Measurements from ENCODE around the gene MAN2A2.
"Not testable (repeated sequence)": the region's sequence is repeated elsewhere in the genome, so short reads cannot be mapped to it uniquely, and the experiment has no call there.

Gene MAN2A2

DNA sequence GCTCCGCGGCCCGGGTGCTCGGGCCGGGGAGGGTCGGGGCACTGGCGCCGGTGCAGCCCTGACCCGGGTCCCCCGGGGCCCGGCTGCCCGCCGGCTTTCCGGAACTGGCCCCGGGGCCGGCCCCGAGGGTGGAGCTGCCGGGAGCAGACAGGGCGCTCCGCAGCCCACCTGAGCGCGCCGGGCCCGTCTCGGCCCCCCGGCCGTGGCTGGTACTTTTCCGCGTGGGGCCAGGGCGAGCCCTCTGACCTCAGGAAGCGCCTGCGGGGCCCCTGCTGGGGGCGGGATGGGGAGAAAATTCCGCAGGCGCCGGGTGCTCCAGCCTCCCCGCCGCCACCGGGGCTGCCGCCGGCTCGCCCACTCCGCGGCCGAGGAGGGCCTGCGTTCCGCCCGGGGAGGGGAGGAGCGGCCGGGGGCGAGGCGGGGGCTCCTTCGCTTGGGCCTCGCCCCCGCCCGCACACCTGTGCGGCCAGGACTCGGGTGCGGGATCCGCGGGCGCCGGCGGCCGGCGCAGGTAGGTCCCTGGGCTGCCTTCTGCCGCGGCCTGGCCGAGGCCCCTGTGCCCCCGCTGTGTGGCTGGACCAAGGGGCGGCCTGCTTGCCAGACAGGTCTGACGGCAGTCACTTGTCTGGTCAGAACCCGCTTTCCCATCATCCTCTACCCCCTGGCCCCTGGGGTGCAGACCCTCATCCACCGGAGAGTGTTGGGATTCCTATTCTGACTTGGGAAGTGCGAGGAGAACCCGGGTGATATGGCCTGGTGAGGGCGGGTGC is 31.2 kb upstream of the MAN2A2 start:
- peak; percentile 19 to 46 for DNase-seq

DNA sequence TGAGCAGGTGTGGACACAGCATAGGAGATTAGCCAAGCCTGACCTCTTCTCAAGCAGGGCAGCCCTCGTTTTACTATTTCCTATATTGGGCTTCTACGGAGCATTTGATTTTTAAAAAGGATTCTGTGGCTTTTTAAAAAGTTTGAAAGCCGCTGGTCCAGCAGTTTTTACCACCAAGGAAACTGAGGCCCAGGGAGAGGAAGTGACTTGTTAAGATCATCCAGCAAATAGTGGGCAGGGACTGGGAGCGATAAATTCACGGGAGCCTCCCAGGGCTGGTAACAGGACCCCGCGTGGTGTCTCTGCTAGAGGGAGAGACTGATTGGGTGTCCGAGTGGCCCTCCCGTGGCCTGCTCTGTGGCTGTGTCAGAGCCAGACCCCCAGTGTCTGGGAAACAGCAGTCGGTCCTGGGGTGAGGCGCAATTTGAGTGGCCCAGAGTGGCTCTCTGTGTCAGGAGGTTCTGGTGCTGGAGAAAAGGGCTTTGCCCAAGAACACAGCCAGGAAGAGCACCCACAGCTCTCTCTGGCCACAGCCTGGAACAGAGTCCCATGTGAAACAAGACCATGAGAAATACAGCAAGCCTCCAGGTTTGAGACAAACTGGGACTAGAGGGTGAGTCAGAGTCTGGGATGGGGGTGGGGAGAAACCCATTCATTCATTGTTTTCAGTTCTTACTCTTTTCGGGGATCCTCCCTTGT is 30.5 kb upstream of the MAN2A2 start:
- peak; percentile 43 to 58 for DNase-seq

DNA sequence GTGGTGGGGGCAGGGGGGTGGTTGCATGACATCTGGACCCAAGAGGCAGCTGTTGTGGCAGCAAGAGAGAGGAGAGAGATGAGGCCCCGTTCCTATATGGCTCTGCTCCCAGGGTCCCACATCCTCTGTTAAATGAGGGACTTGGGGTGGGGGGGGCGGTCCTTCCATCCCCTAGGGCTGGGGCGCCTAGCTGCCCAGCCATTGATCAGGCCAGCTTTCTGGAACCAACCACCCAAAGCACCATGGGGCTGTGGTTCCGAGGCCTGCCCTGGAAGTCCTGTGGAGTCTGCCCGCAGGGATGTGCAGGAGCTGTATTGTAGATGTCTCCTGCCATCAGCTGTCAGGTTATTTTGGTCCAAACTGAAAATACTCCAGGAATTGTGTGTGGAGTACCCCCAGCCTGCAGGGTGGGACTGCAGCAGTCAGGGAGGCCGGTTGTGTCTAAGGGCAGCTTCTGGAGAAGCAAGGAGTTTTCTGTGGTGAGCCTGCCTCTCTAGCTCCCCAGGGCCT is 29.6 kb upstream of the MAN2A2 start:
- no peak for DNase-seq

DNA sequence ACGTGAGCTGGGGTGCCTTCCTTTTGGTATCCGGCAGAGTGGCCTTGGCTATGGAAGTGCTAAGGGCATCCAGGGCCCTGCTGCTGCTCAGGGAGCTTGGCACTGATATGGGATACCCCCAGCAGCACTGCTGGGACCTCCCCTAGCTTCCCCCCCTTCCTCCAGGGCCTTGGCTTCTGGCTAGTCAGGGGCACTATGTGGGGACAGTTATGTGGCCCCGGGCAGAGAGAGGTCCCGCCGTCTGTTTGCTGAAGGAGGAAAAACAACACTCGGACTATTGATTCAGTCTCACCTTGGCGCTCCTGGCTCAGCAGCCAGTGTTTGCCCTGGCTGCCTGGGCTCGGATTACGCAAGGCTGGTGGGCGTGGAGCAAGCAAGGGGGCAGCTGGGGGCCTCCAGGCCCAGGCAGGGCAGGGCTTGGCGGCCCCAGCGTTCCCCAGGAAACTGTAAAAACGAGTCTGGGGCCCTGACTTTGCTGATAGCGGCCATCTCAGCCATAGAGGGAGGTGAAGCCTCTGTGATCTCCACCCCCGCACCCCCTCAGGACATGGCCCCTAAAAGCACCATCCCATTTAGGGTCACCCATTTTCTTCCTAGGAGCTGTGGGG is 29.0 kb upstream of the MAN2A2 start:
- DNase-seq = no peak

DNA sequence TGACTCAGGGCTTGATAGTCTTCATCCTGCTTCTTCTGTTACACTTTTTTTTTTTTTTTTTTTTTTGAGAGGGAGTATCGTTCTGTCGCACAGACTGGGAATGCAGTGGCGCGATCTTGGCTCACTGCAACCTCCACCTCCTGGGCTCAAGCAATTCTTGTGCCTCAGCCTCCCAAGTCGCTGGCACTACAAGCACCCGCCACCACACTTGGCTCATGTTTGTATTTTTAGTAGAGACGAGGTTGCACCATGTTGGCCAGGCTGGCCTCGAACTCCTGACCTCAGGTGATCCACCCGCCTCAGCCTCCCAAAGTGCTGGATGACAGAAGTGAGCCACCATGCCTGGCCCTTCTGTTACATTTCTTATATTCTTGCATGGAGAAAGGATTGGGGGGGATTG is 28.1 kb upstream of the MAN2A2 start:
- DNase-seq = not testable (repeated sequence)

DNA sequence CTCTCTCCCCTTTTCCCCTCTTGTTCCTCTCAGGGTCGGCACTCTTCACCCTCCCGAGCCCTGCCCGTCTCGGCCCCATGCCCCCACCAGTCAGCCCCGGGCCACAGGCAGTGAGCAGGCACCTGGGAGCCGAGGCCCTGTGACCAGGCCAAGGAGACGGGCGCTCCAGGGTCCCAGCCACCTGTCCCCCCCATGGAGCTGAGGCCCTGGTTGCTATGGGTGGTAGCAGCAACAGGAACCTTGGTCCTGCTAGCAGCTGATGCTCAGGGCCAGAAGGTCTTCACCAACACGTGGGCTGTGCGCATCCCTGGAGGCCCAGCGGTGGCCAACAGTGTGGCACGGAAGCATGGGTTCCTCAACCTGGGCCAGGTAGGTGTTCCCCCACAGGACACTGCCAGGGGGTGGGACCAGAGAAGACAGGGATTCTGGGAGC is 27.5 kb upstream of the MAN2A2 start:
- DNase-seq = no peak

DNA sequence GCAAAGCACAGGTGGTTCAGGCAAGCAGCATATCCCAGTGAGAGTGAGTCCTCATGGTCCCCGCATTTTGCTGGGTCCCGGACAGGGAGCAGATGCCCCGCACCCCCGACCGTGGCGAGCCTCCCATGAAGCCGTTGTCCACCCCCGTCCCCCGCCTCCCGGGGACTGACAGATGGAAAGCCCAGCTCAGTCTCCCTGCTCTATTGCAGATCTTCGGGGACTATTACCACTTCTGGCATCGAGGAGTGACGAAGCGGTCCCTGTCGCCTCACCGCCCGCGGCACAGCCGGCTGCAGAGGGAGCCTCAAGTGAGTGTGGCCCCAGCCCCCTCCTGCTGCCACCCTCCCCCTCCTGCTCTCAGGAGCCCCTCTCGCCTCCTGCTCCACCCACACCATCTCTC is 27.1 kb upstream of the MAN2A2 start:
- DNase-seq = no peak

DNA sequence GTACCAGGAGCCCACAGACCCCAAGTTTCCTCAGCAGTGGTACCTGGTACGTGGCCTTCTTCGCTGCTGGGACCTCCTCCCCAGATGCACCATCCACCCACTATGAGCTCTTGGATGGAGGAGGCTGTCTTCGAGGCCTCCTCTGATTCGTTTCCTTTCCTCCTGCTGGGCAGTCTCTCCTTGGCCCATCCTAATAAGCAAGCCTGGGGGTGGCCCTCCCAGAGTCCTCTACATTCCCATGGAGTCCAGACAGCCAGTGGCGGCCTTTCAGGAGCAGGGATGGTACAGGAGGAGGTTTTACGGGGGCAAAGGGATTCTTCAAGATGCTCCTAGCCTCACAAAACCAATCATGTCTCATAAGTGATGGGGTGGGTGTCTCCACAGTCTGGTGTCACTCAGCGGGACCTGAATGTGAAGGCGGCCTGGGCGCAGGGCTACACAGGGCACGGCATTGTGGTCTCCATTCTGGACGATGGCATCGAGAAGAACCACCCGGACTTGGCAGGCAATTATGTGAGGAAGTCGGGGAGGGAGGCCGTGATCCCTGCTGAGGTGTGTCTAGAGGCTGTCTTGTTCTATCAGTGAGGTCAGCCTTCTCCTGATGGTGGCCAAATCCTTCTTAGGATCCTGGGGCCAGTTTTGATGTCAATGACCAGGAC is 26.5 kb upstream of the MAN2A2 start:
- no peak for DNase-seq

DNA sequence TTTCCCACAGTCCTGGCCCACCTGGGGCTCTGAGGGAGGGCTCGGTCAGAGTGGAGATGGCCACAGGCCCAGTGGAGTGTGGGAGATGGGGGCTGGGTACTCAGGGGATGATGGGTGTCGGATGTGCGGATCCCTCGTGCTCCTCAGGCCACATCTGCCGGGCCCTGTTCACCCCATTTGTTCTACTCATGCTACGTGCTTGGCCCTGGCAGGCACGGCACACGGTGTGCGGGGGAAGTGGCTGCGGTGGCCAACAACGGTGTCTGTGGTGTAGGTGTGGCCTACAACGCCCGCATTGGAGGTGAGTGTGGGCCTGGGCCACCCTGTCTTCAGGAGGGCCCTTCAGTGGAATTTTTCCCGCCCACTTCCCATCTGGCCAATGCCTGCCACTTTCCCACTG is 25.8 kb upstream of the MAN2A2 start:
- no peak for DNase-seq

DNA sequence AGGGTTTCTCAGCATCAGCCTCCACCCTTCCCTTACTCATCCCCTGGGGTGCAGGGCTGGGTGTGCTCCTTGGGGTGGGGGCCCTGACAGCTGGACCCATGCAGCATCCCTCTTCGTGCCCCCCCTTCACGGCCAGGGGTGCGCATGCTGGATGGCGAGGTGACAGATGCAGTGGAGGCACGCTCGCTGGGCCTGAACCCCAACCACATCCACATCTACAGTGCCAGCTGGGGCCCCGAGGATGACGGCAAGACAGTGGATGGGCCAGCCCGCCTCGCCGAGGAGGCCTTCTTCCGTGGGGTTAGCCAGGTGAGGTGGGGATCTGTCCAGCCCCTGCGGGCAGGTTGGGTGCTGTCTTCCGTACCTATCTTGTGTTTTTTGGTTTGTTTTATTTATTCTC is 25.1 kb upstream of the MAN2A2 start:
- DNase-seq = no peak

DNA sequence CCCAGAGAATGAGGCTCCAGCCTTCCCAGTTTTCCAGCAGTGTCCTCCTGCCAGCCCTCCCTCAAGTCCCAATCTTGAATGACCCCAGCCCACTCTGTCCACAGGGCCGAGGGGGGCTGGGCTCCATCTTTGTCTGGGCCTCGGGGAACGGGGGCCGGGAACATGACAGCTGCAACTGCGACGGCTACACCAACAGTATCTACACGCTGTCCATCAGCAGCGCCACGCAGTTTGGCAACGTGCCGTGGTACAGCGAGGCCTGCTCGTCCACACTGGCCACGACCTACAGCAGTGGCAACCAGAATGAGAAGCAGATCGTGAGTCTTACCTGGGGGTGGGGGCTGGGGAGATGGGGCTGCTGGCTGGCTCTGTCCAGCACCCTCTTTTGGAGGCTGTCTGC is 24.4 kb upstream of the MAN2A2 start:
- DNase-seq = no peak

DNA sequence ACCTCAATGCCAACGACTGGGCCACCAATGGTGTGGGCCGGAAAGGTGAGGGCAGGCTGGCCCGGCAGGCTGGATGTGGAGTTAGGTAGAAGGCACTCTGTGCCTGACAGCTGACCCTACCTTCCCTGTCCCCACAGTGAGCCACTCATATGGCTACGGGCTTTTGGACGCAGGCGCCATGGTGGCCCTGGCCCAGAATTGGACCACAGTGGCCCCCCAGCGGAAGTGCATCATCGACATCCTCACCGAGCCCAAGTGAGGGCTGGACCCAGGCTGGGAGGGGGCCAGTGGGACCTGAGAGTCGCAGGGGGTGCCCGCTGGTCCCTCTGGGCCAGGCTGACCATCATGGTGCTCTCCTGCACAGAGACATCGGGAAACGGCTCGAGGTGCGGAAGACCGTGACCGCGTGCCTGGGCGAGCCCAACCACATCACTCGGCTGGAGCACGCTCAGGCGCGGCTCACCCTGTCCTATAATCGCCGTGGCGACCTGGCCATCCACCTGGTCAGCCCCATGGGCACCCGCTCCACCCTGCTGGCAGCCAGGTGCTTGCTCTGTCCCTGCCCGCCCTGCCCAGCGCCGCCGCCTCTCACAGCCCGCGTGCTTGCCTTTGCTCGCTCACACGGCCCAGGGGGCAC is 23.3 kb upstream of the MAN2A2 start:
- no peak for DNase-seq

DNA sequence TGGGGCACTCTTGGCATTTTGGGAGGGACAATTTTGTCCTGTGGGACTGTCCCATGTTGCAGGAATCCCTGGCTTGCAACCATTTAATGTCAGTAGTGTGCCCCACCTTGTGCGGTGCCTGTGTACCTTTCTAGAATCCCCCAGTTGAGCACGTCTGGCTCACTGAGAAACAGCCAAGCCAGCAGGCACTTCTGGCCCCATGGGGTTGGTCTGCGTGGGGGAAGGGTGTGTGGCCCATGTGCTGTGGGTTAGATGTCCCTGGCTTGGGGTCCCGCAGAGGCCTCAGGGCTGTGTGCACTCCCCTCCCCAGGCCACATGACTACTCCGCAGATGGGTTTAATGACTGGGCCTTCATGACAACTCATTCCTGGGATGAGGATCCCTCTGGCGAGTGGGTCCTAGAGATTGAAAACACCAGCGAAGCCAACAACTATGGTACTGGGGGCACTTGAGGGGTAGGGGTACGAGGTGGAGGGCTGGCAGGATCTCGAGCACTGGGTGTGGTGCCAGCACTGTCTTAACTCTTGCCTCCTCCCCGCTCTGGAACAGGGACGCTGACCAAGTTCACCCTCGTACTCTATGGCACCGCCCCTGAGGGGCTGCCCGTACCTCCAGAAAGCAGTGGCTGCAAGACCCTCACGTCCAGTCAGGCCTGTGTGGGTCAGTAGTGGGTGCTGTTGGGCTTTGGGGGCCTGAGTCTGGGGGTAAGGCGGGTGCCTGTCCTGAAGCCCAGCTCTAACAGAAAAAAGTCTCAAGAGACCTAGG is 22.5 kb upstream of the MAN2A2 start:
- no peak for DNase-seq

DNA sequence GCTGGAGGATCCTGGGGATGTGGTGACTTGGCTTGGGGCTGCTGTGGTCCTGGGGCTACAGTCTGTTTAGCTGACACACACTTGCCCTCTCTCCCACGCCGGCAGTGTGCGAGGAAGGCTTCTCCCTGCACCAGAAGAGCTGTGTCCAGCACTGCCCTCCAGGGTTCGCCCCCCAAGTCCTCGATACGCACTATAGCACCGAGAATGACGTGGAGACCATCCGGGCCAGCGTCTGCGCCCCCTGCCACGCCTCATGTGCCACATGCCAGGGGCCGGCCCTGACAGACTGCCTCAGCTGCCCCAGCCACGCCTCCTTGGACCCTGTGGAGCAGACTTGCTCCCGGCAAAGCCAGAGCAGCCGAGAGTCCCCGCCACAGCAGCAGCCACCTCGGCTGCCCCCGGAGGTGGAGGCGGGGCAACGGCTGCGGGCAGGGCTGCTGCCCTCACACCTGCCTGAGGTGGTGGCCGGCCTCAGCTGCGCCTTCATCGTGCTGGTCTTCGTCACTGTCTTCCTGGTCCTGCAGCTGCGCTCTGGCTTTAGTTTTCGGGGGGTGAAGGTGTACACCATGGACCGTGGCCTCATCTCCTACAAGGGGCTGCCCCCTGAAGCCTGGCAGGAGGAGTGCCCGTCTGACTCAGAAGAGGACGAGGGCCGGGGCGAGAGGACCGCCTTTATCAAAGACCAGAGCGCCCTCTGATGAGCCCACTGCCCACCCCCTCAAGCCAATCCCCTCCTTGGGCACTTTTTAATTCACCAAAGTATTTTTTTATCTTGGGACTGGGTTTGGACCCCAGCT is 21.7 kb upstream of the MAN2A2 start:
- no peak for DNase-seq

DNA sequence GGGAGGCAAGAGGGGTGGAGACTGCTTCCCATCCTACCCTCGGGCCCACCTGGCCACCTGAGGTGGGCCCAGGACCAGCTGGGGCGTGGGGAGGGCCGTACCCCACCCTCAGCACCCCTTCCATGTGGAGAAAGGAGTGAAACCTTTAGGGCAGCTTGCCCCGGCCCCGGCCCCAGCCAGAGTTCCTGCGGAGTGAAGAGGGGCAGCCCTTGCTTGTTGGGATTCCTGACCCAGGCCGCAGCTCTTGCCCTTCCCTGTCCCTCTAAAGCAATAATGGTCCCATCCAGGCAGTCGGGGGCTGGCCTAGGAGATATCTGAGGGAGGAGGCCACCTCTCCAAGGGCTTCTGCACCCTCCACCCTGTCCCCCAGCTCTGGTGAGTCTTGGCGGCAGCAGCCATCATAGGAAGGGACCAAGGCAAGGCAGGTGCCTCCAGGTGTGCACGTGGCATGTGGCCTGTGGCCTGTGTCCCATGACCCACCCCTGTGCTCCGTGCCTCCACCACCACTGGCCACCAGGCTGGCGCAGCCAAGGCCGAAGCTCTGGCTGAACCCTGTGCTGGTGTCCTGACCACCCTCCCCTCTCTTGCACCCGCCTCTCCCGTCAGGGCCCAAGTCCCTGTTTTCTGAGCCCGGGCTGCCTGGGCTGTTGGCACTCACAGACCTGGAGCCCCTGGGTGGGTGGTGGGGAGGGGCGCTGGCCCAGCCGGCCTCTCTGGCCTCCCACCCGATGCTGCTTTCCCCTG is 21.0 kb upstream of the MAN2A2 start:
- no peak for DNase-seq

DNA sequence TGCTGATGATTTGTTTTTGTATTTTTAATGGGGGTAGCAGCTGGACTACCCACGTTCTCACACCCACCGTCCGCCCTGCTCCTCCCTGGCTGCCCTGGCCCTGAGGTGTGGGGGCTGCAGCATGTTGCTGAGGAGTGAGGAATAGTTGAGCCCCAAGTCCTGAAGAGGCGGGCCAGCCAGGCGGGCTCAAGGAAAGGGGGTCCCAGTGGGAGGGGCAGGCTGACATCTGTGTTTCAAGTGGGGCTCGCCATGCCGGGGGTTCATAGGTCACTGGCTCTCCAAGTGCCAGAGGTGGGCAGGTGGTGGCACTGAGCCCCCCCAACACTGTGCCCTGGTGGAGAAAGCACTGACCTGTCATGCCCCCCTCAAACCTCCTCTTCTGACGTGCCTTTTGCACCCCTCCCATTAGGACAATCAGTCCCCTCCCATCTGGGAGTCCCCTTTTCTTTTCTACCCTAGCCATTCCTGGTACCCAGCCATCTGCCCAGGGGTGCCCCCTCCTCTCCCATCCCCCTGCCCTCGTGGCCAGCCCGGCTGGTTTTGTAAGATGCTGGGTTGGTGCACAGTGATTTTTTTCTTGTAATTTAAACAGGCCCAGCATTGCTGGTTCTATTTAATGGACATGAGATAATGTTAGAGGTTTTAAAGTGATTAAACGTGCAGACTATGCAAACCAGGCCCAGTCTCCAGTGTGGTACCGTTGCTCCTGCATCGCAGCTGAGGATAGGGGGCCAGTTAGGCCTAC is 20.1 kb upstream of the MAN2A2 start:
- DNase-seq = no peak

DNA sequence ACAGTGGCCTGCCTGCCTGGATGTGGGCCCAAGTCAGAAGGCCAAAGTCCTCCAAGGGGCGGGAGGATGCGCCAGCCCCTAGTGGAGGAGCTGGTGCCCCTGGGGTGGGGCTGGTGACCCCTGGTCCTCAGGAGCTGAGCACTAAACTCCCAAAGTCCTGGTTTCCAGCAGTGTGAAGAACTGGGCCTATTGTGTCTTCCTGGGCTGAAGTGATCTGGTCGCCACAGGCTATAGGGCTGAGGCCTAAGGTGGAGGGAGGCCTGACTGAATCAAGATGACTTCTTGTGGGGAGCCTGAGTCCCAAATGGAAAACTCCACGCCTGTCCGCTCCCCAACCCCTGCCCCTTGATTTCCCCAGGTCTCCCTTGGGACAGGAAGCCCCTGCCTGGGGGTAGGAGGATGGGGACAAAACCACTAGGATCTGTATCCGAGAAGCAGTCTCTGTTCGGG is 19.6 kb upstream of the MAN2A2 start:
- DNase-seq = no peak

DNA sequence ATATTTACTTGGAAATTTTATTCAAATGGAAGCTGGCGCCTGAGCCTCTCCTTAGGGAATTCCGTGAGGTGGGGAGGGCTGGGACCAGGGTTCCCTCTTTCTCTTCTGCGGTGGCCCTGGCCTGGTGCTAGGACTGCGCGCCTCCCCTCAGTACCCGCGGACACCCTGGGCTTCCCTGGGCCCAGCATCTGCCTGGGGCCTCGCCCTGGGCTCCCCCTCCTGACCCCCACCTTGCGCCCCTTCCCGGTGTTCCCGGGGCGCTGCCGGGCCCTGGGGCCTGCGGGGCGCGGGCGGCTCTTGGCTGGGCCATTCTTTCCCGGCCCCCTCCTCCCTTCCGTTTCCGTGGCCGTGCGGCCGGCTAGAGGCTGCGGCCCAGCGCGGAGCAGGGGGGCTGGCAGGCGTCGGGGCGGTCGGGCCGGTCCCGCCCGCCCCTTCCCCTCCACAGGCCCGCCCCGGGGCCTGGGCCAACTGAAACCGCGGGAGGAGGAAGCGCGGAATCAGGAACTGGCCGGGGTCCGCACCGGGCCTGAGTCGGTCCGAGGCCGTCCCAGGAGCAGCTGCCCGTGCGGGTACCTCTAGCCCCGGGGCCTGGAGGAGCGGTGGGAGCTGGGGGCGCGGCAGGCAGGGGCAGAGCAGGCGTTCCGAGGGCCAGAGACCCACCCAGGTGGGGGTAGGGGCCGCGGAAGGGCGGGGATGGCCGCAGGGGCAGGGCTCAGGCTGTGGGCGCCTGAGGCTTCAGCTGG is 19.0 kb upstream of the MAN2A2 start, which contains the start of gene FES:
TSS of gene FES (plus strand) at position 529 of the 743 bp plus-strand sequence. CDS start 542 bp downstream, outside the sequence.
- no peak for DNase-seq

Measured in stimulated activated CD4-positive, alpha-beta T cell treated with anti-CD3 and anti-CD28 coated beads, Interleukin-4, amount 100 ng/mL, for 4 hours (primary cell).